Neuron (in vitro differentiated cells): ENCODE measurements around the gene PPP1R2.

ENCODE experiments used
- H2AFZ ChIP-seq: one replicate; pipeline ENCODE4 v1.6.1; 2013; ENCODE audit warnings: low read depth, mild to moderate bottlenecking, inconsistent platforms, low read length, moderate library complexity
- H3K27me3 ChIP-seq: one replicate; pipeline ENCODE4 v1.6.1; 2013; ENCODE audit warnings: low read length; ENCODE audit not compliant: insufficient read depth
- H3K36me3 ChIP-seq: one replicate; pipeline ENCODE4 v1.6.1; 2013; ENCODE audit warnings: low read length; ENCODE audit not compliant: insufficient read depth
- H3K4me1 ChIP-seq: one replicate; pipeline ENCODE4 v1.6.1; 2013; ENCODE audit warnings: low read length; ENCODE audit not compliant: insufficient read depth
- H3K4me3 ChIP-seq: 2 replicates; pipeline ENCODE4 v1.5.1; 2013; ENCODE audit warnings: mild to moderate bottlenecking, low read length, moderate library complexity
- H3K9me3 ChIP-seq: one replicate; pipeline ENCODE4 v1.6.1; 2013; ENCODE audit warnings: low read length

Gene PPP1R2

GRCh38 chr3:195543500-195544229 lies 540 bp upstream of the PPP1R2 start:
- Histone ChIP-seq H3K4me1 (peaks cover 16% of the 10 kb centered on the region), H3K4me3 (peak overlapping the region; percentile 90), H3K9me3 (no peaks in the 10 kb centered on the region), H2AFZ (peak overlapping the region; percentile 97), H3K36me3 (no peaks in the 10 kb centered on the region), H3K27me3 (peaks cover 13% of the 10 kb centered on the region)

- Histone ChIP-seq H3K27me3 (peaks cover 13% of the 10 kb centered on the region), H3K4me1 (peaks cover 10% of the 10 kb centered on the region), H3K36me3 (no peaks in the 10 kb centered on the region), H3K4me3 (peak overlapping the region; percentile 90), H2AFZ (peak overlapping the region; percentile 97), H3K9me3 (no peaks in the 10 kb centered on the region)
Measured at GRCh38 chr3:195542316-195542697, 818 bp downstream of the PPP1R2 start.

GRCh38 chr3:195540511-195540910 lies 2.6 kb downstream of the PPP1R2 start:
- H3K4me3 ChIP-seq: no peak overlapping the region
- no peaks in the 10 kb centered on the region for H3K36me3 ChIP-seq
- H3K9me3 ChIP-seq: peaks cover 3% of the 10 kb centered on the region
- H3K27me3 ChIP-seq: peaks cover 13% of the 10 kb centered on the region
- H2AFZ ChIP-seq: no peak overlapping the region
- peaks cover 10% of the 10 kb centered on the region for H3K4me1 ChIP-seq

GRCh38 chr3:195540027-195540426 lies 3.1 kb downstream of the PPP1R2 start:
- H3K9me3 ChIP-seq: peaks cover 3% of the 10 kb centered on the region
- H3K27me3 ChIP-seq: peaks cover 12% of the 10 kb centered on the region
- H3K4me3 ChIP-seq: no peak overlapping the region
- H3K4me1 ChIP-seq: peaks cover 10% of the 10 kb centered on the region
- H3K36me3 ChIP-seq: no peaks in the 10 kb centered on the region
- no peak overlapping the region for H2AFZ ChIP-seq

- Histone ChIP-seq H3K4me1 (peaks cover 10% of the 10 kb centered on the region), H3K4me3 (no peak overlapping the region), H3K36me3 (no peaks in the 10 kb centered on the region), H3K27me3 (peaks cover 6% of the 10 kb centered on the region), H2AFZ (no peak overlapping the region), H3K9me3 (peaks cover 3% of the 10 kb centered on the region)
Measured at GRCh38 chr3:195539479-195539878, 3.6 kb downstream of the PPP1R2 start.

GRCh38 chr3:195537995-195538394 lies 5.1 kb downstream of the PPP1R2 start:
- Histone ChIP-seq H2AFZ (no peak overlapping the region), H3K4me1 (peaks cover 10% of the 10 kb centered on the region), H3K36me3 (no peaks in the 10 kb centered on the region), H3K4me3 (no peak overlapping the region), H3K9me3 (peaks cover 3% of the 10 kb centered on the region), H3K27me3 (no peaks in the 10 kb centered on the region)

GRCh38 chr3:195535293-195535692 lies 7.8 kb downstream of the PPP1R2 start:
- Histone ChIP-seq H3K4me3 (no peak overlapping the region), H3K4me1 (peaks cover 2% of the 10 kb centered on the region), H3K36me3 (no peaks in the 10 kb centered on the region), H3K9me3 (peaks cover 3% of the 10 kb centered on the region), H2AFZ (no peak overlapping the region), H3K27me3 (no peaks in the 10 kb centered on the region)

- Histone ChIP-seq H3K4me3 (no peak overlapping the region), H2AFZ (no peak overlapping the region), H3K36me3 (peaks cover 7% of the 10 kb centered on the region), H3K9me3 (peaks cover 3% of the 10 kb centered on the region), H3K4me1 (no peaks in the 10 kb centered on the region), H3K27me3 (no peaks in the 10 kb centered on the region)
Measured at GRCh38 chr3:195532834-195533233, 10.3 kb downstream of the PPP1R2 start.

GRCh38 chr3:195532345-195532744 lies 10.8 kb downstream of the PPP1R2 start:
- no peak overlapping the region for H2AFZ ChIP-seq
- H3K4me1 ChIP-seq: no peaks in the 10 kb centered on the region
- H3K27me3 ChIP-seq: no peaks in the 10 kb centered on the region
- peaks cover 3% of the 10 kb centered on the region for H3K9me3 ChIP-seq
- H3K36me3 ChIP-seq: peaks cover 9% of the 10 kb centered on the region
- no peak overlapping the region for H3K4me3 ChIP-seq

GRCh38 chr3:195531683-195532082 lies 11.4 kb downstream of the PPP1R2 start:
- no peaks in the 10 kb centered on the region for H3K4me1 ChIP-seq
- H3K36me3 ChIP-seq: peaks cover 9% of the 10 kb centered on the region

GRCh38 chr3:195526492-195526891 lies 16.6 kb downstream of the PPP1R2 start:
- Histone ChIP-seq H3K4me3 (no peak overlapping the region), H3K9me3 (no peaks in the 10 kb centered on the region), H2AFZ (no peak overlapping the region), H3K4me1 (no peaks in the 10 kb centered on the region), H3K27me3 (no peaks in the 10 kb centered on the region), H3K36me3 (peaks cover 16% of the 10 kb centered on the region)

More at GRCh38 chr3:195531683-195532082, 11.4 kb downstream of the PPP1R2 start:
- Histone ChIP-seq H2AFZ (no peak overlapping the region), H3K4me3 (no peak overlapping the region), H3K27me3 (no peaks in the 10 kb centered on the region), H3K9me3 (peaks cover 3% of the 10 kb centered on the region)

- H3K27me3 ChIP-seq: no peaks in the 10 kb centered on the region
- no peak overlapping the region for H3K4me3 ChIP-seq
- H3K4me1 ChIP-seq: no peaks in the 10 kb centered on the region
- no peak overlapping the region for H2AFZ ChIP-seq
- H3K9me3 ChIP-seq: no peaks in the 10 kb centered on the region
- H3K36me3 ChIP-seq: peaks cover 13% of the 10 kb centered on the region
Measured at GRCh38 chr3:195524171-195524896, 18.8 kb downstream of the PPP1R2 start.

GRCh38 chr3:195522254-195523023 lies 20.7 kb downstream of the PPP1R2 start:
- no peaks in the 10 kb centered on the region for H3K4me1 ChIP-seq
- H2AFZ ChIP-seq: no peak overlapping the region
- no peaks in the 10 kb centered on the region for H3K27me3 ChIP-seq
- H3K9me3 ChIP-seq: no peaks in the 10 kb centered on the region
- H3K36me3 ChIP-seq: peaks cover 14% of the 10 kb centered on the region
- H3K4me3 ChIP-seq: no peak overlapping the region
